HCT116 (cell line): ENCODE measurements around the gene TBC1D3H. TPM values are rescaled to one million over a fixed set of nuclear protein-coding genes. Genes with fewer than 3 reads are reported as not detected.
"Not testable (repeated sequence)": the region's sequence is repeated elsewhere in the genome, so short reads cannot be mapped to it uniquely, and the experiment has no call there.

Experiments
- ATAC-seq: fragments of 200-7000 bp; cut with Tn5 transposase; 2 replicates; pipeline ENCODE4 v1.9.1; 2020; ENCODE audit warnings: mild to moderate bottlenecking, moderate library complexity
- BruUV-seq: library from RNA; stranded (reverse); fragments of 400-500 nt; replicated peaks from 2 replicates; lab custom pipeline; 2021; lab: Mats Ljungman, UMichigan
- CTCF ChIA-PET: fragments of 300-600 bp; sonication (Branson Sonifier 250); formaldehyde crosslinking; loops from one replicate; lab custom pipeline; 2021; ENCODE audit warnings: antibody characterized with exemption; lab: Charles Lee
- POLR2A ChIA-PET: fragments of 300-600, 350-600 bp; sonication (Branson Sonifier 250); formaldehyde crosslinking; loops from one replicate; lab custom pipeline; 2021; ENCODE audit warnings: antibody characterized with exemption; lab: Charles Lee
- RAD21 ChIA-PET, 2 experiments: fragments of 300-600 bp; sonication (Branson Sonifier 250); formaldehyde crosslinking; loops; one replicate each; lab custom pipeline; 2023; ENCODE audit warnings: low total read pairs in 2 of 2; ENCODE audit not compliant: uncharacterized antibody in 2 of 2, unreplicated experiment in 2 of 2, low non-redundant PET in 1 of 2; lab: Charles Lee
- DNase-seq: peaks from one replicate; pipeline ENCODE4 v3.0.0-alpha.2; 2010; ENCODE audit warnings: low read depth, low spot score
- H2AFZ ChIP-seq: fragments of 200-600 bp; shearing (Covaris generic), sonication (generic); 2 replicates; pipeline ENCODE4 v1.6.1; 2017; ENCODE audit warnings: low read depth, mixed run types, mixed read lengths, antibody characterized with exemption, low read length; ENCODE audit not compliant: poor library complexity, severe bottlenecking
- H3K27ac ChIP-seq: 2 replicates; pipeline ENCODE4 v1.5.1; 2012; ENCODE audit warnings: low read depth, low read length
- H3K27me3 ChIP-seq: fragments of 200-600 bp; sonication (generic); 2 replicates; pipeline ENCODE4 v1.6.1; 2016; ENCODE audit warnings: mixed run types, low read length, mixed read lengths; ENCODE audit not compliant: insufficient read depth
- H3K36me3 ChIP-seq, 2 experiments: fragments of 200-500 bp in 1 of 2; fragments of 200-600 bp in 1 of 2; sonication (Bioruptor generic) in 1 of 2; sonication (generic) in 1 of 2; 2 replicates each; pipeline versions ENCODE4 v1.5.1 to v1.6.1; 2014 to 2016; ENCODE audit warnings: low read length in 2 of 2, inconsistent platforms in 1 of 2, mixed read lengths in 1 of 2, mixed run types in 1 of 2; ENCODE audit not compliant: insufficient read depth in 2 of 2, control insufficient read depth in 1 of 2
- H3K4me1 ChIP-seq, 2 experiments: fragments of 200-600 bp in 1 of 2; sonication (generic) in 1 of 2; 2 replicates each; pipeline versions ENCODE4 v1.5.1 to v1.6.1; 2012 to 2017; ENCODE audit warnings: low read length in 2 of 2, inconsistent platforms in 1 of 2, mild to moderate bottlenecking in 1 of 2, mixed read lengths in 1 of 2, mixed run types in 1 of 2, moderate library complexity in 1 of 2; ENCODE audit not compliant: insufficient read depth in 2 of 2, control insufficient read depth in 1 of 2
- H3K4me2 ChIP-seq: fragments of 200-600 bp; sonication (generic); 2 replicates; pipeline ENCODE4 v1.6.1; 2017; ENCODE audit warnings: mixed run types, low read length, mixed read lengths
- H3K4me3 ChIP-seq, 2 experiments: fragments of 200-600 bp in 1 of 2; sonication (generic) in 1 of 2; replicated peaks in 1 of 2; 2 replicates each; pipeline ENCODE4 v1.5.1; 2011 to 2016; ENCODE audit warnings: low read length in 2 of 2, control low read depth in 1 of 2, low read depth in 1 of 2, mild to moderate bottlenecking in 1 of 2, mixed read lengths in 1 of 2, mixed run types in 1 of 2
- H3K79me2 ChIP-seq: fragments of 200-600 bp; sonication (generic); 2 replicates; pipeline ENCODE4 v1.6.1; 2017; ENCODE audit warnings: mild to moderate bottlenecking, mixed run types, low read length, moderate library complexity, mixed read lengths; ENCODE audit not compliant: insufficient read depth
- H3K9ac ChIP-seq: fragments of 200-600 bp; sonication (generic); 2 replicates; pipeline ENCODE4 v1.6.1; 2016; ENCODE audit warnings: low read length, mixed read lengths
- H3K9me2 ChIP-seq: fragments of 200-600 bp; sonication (generic), shearing (Covaris generic); 2 replicates; pipeline ENCODE4 v1.6.1; 2017; ENCODE audit warnings: mixed run types, mild to moderate bottlenecking, moderate library complexity; ENCODE audit not compliant: insufficient read depth
- H3K9me3 ChIP-seq, 2 experiments: fragments of 200-500 bp in 1 of 2; fragments of 200-600 bp in 1 of 2; sonication (Bioruptor generic) in 1 of 2; sonication (generic) in 1 of 2; 2 replicates each; pipeline ENCODE4 v1.6.1; 2014 to 2017; ENCODE audit warnings: low read length in 2 of 2, mixed read lengths in 2 of 2, inconsistent platforms in 1 of 2, low read depth in 1 of 2, mild to moderate bottlenecking in 1 of 2, mixed run types in 1 of 2, moderate library complexity in 1 of 2; ENCODE audit not compliant: control insufficient read depth in 1 of 2, insufficient read depth in 1 of 2
- H4K20me1 ChIP-seq: fragments of 200-600 bp; sonication (generic), shearing (Covaris generic); 2 replicates; pipeline ENCODE4 v1.6.1; 2017; ENCODE audit warnings: mixed run types, mild to moderate bottlenecking, moderate library complexity; ENCODE audit not compliant: insufficient read depth
- intact Hi-C: fragments of 100-400 bp; cut with micrococcal nuclease; formaldehyde crosslinking; loops from 2 replicates; pipeline ENCODE4 v1.10.0; 2022
- total RNA-seq: library from RNA; stranded (reverse); gene quantifications from one replicate; pipeline ENCODE4 v1.2.1, GENCODE V29; 2021; ENCODE audit not compliant: unreplicated experiment

The TBC1D3H gene
- total RNA-seq, 1 experiment from 2014 or later: not detected

- POLR2A ChIA-PET, H3K4me3 ChIP-seq, CTCF ChIA-PET, H3K9me2 ChIP-seq, BruUV-seq, H3K4me1 ChIP-seq, H3K36me3 ChIP-seq, intact Hi-C loops, RAD21 ChIA-PET, H3K9ac ChIP-seq, ATAC-seq, H3K79me2 ChIP-seq, DNase-seq, H3K27me3 ChIP-seq, H3K9me3 ChIP-seq, H4K20me1 ChIP-seq, H3K4me2 ChIP-seq, H2AFZ ChIP-seq, H3K27ac ChIP-seq: not testable (repeated sequence)
These were observed 12.3 kb downstream of the TBC1D3H start for GRCh38 chr17:36375938-36376337.

GRCh38 chr17:36362496-36362895, 25.7 kb downstream of the TBC1D3H start:
- intact Hi-C loops, DNase-seq, H2AFZ ChIP-seq, H3K9ac ChIP-seq, CTCF ChIA-PET, H3K9me3 ChIP-seq, H3K4me2 ChIP-seq, H3K9me2 ChIP-seq, BruUV-seq, H3K79me2 ChIP-seq, RAD21 ChIA-PET, H4K20me1 ChIP-seq, H3K27ac ChIP-seq, ATAC-seq, H3K4me1 ChIP-seq, H3K36me3 ChIP-seq, H3K27me3 ChIP-seq, H3K4me3 ChIP-seq, POLR2A ChIA-PET: not testable (repeated sequence)

Other genes starting within 250 kb of the TBC1D3H start
- gene TBC1D3B, start 211.8 kb downstream of the TBC1D3H start, total RNA-seq: 11.3 TPM
- gene CCL3L1, start 191.7 kb downstream of the TBC1D3H start, total RNA-seq: 0.30 TPM
- gene CCL4L2, start 177.4 kb downstream of the TBC1D3H start, total RNA-seq: 0.37 TPM
- gene TBC1D3I, start 123.9 kb downstream of the TBC1D3H start, total RNA-seq: 0.17 TPM
- gene TBC1D3G, start 64.6 kb downstream of the TBC1D3H start, total RNA-seq: not detected
- gene ZNHIT3, start 98.2 kb upstream of the TBC1D3H start, total RNA-seq: 33.9 TPM
- gene MYO19, start 146.4 kb upstream of the TBC1D3H start, total RNA-seq: 167 TPM
- gene PIGW, start 146.6 kb upstream of the TBC1D3H start, total RNA-seq: 16.4 TPM
- 58.2 TPM for gene GGNBP2, start 156.5 kb upstream of the TBC1D3H start, total RNA-seq
- gene DHRS11, start 203.4 kb upstream of the TBC1D3H start, total RNA-seq: 21.5 TPM
- 14.5 TPM for gene MRM1, start 213.1 kb upstream of the TBC1D3H start, total RNA-seq